Fibroblast of lung (primary cell): ENCODE measurements around the gene SAP25. TPM values are rescaled to one million over a fixed set of nuclear protein-coding genes. Genes with fewer than 3 reads are reported as not detected.
"Not testable (repeated sequence)": the region's sequence is repeated elsewhere in the genome, so short reads cannot be mapped to it uniquely, and the experiment has no call there.

Experiments
- DNase-seq, 2 donors: peaks; one replicate each; pipeline versions ENCODE4 v3.0.0 to v3.0.0-alpha.2; 2010; ENCODE audit warnings: low read depth in 2 of 2
- H2AFZ ChIP-seq: 2 replicates; pipeline ENCODE4 v1.5.1; 2012; ENCODE audit warnings: low read length, control low read depth, inconsistent platforms
- H3K27ac ChIP-seq: 2 replicates; pipeline ENCODE4 v1.5.1; 2011; ENCODE audit warnings: low read length, control low read depth; ENCODE audit not compliant: insufficient read depth
- H3K27me3 ChIP-seq: 2 replicates; pipeline ENCODE4 v1.5.1; 2011; ENCODE audit warnings: mild to moderate bottlenecking, low read length; ENCODE audit not compliant: control insufficient read depth, insufficient read depth
- H3K36me3 ChIP-seq: 2 replicates; pipeline ENCODE4 v1.5.1; 2011; ENCODE audit warnings: low read length; ENCODE audit not compliant: control insufficient read depth, insufficient read depth
- H3K4me1 ChIP-seq: 2 replicates; pipeline ENCODE4 v1.5.1; 2011; ENCODE audit warnings: low read length; ENCODE audit not compliant: control insufficient read depth, insufficient read depth; ENCODE audit errors: extremely low read depth
- H3K4me2 ChIP-seq: 2 replicates; pipeline ENCODE4 v1.5.1; 2011; ENCODE audit warnings: low read length, control low read depth; ENCODE audit not compliant: insufficient read depth; ENCODE audit errors: extremely low read depth
- H3K4me3 ChIP-seq, 4 experiments: fragments of 200-600 bp in 1 of 4; sonication (generic) in 1 of 4; replicated peaks in 1 of 4; 2 replicates each; pipeline ENCODE4 v1.5.1; 2011 to 2016; ENCODE audit warnings: low read length in 4 of 4, low read depth in 3 of 4, mild to moderate bottlenecking in 3 of 4, control low read depth in 2 of 4, inconsistent platforms in 1 of 4, mixed read lengths in 1 of 4; ENCODE audit not compliant: insufficient read depth in 1 of 4; ENCODE audit errors: control extremely low read depth in 1 of 4
- H3K79me2 ChIP-seq: 2 replicates; pipeline ENCODE4 v1.5.1; 2012; ENCODE audit warnings: mild to moderate bottlenecking, low read length, inconsistent platforms; ENCODE audit not compliant: control insufficient read depth, insufficient read depth
- H3K9ac ChIP-seq: 2 replicates; pipeline ENCODE4 v1.5.1; 2011; ENCODE audit warnings: mild to moderate bottlenecking, low read length, control low read depth; ENCODE audit not compliant: insufficient read depth
- H3K9me3 ChIP-seq: 2 replicates; pipeline ENCODE4 v1.5.1; 2012; ENCODE audit warnings: low read depth, low read length; ENCODE audit not compliant: control insufficient read depth, insufficient read depth
- H4K20me1 ChIP-seq: 2 replicates; pipeline ENCODE4 v1.5.1; 2011; ENCODE audit warnings: low read length; ENCODE audit not compliant: control insufficient read depth, insufficient read depth; ENCODE audit errors: extremely low read depth
- CTCF ChIP-seq, 2 donors: IDR thresholded peaks in 1 of 2; conservative IDR thresholded peaks in 1 of 2; 1 replicate in 1 of 2; 2 replicates in 1 of 2; pipeline ENCODE4 v1.5.1; 2011 to 2012; ENCODE audit warnings: low read length in 2 of 2, control low read depth in 1 of 2, inconsistent platforms in 1 of 2, low read depth in 1 of 2, mild to moderate bottlenecking in 1 of 2
- EZH2 ChIP-seq: IDR thresholded peaks from 2 replicates; pipeline ENCODE4 v1.5.1; 2012; ENCODE audit warnings: low read length, control low read depth, mild to moderate bottlenecking; ENCODE audit errors: missing control alignments
- polyA plus RNA-seq, 2 donors: library from polyadenylated mRNA; depleted of rRNA in 1 of 2; stranded (reverse) in 1 of 2; unstranded in 1 of 2; fragments of >200 nt; gene quantifications; 2 replicates each; pipeline ENCODE4 v1.2.1, GENCODE V29; 2011 to 2012; ENCODE audit warnings: missing spikeins in 1 of 2
- total RNA-seq: library from RNA; depleted of rRNA; stranded (reverse); fragments of >200 nt; gene quantifications from 2 replicates; pipeline ENCODE4 v1.2.1, GENCODE V29; 2014

The SAP25 gene
- total and polyA plus RNA-seq, 2 donors (not counting 1 experiment from before 2014, with no cell fraction given) = 0.22 TPM; not detected in 1

- H3K4me2 ChIP-seq = no peak overlapping the region
- H3K27me3 ChIP-seq = no peaks in the 10 kb centered on the region
- H3K9ac ChIP-seq = no peak overlapping the region
- no peaks in the 10 kb centered on the region for H3K9me3 ChIP-seq
- H3K79me2 ChIP-seq = no peaks in the 10 kb centered on the region
- H3K27ac ChIP-seq = no peak overlapping the region
- no peak for DNase-seq
- no peaks in the 10 kb centered on the region for H4K20me1 ChIP-seq
- no peak for TF ChIP-seq CTCF (conservative IDR thresholded peaks at IDR 0.05 in 1 of 2, IDR thresholded peaks at IDR 0.05 in 1 of 2; ENCODE audit: low read depth in 1 of 2, low read length in 2 of 2)
- no peak for TF ChIP-seq EZH2
- H3K4me1 ChIP-seq = no peaks in the 10 kb centered on the region
- no peak overlapping the region for H3K4me3 ChIP-seq
- H2AFZ ChIP-seq = no peak overlapping the region
- peaks cover 2% of the 10 kb centered on the region for H3K36me3 ChIP-seq
Observed at GRCh38 chr7:100555701-100556100, 18.0 kb downstream of the SAP25 start.

GRCh38 chr7:100553032-100553431 is 20.7 kb downstream of the SAP25 start:
- Histone ChIP-seq H3K9ac (no peak overlapping the region), H3K4me1 (no peaks in the 10 kb centered on the region), H3K4me2 (no peak overlapping the region), H3K9me3 (no peaks in the 10 kb centered on the region), H4K20me1 (no peaks in the 10 kb centered on the region), H3K79me2 (no peaks in the 10 kb centered on the region), H3K27me3 (no peaks in the 10 kb centered on the region), H3K4me3 (no peak overlapping the region), H3K27ac (no peak overlapping the region), H3K36me3 (peaks cover 5% of the 10 kb centered on the region), H2AFZ (no peak overlapping the region)
- TF ChIP-seq EZH2 = no peak
- no peak for TF ChIP-seq CTCF (conservative IDR thresholded peaks at IDR 0.05 in 1 of 2, IDR thresholded peaks at IDR 0.05 in 1 of 2; ENCODE audit: low read depth in 1 of 2, low read length in 2 of 2)
- DNase-seq = no peak

GRCh38 chr7:100552532-100552931 is 21.2 kb downstream of the SAP25 start:
- no peak overlapping the region for H3K27ac ChIP-seq
- no peaks in the 10 kb centered on the region for H4K20me1 ChIP-seq
- no peak overlapping the region for H3K4me2 ChIP-seq
- H3K9ac ChIP-seq = no peak overlapping the region
- no peaks in the 10 kb centered on the region for H3K9me3 ChIP-seq
- TF ChIP-seq CTCF (conservative IDR thresholded peaks at IDR 0.05 in 1 of 2, IDR thresholded peaks at IDR 0.05 in 1 of 2; ENCODE audit: low read depth in 1 of 2, low read length in 2 of 2) = no peak
- no peak for TF ChIP-seq EZH2
- H3K27me3 ChIP-seq = no peaks in the 10 kb centered on the region
- H3K4me3 ChIP-seq = no peak overlapping the region
- H3K4me1 ChIP-seq = no peaks in the 10 kb centered on the region
- H3K79me2 ChIP-seq = no peaks in the 10 kb centered on the region
- no peak for DNase-seq
- H2AFZ ChIP-seq = no peak overlapping the region
- H3K36me3 ChIP-seq = peaks cover 5% of the 10 kb centered on the region

GRCh38 chr7:100548446-100548845 is 25.3 kb downstream of the SAP25 start:
- H4K20me1 ChIP-seq, H2AFZ ChIP-seq, H3K27ac ChIP-seq, H3K79me2 ChIP-seq, H3K4me3 ChIP-seq, H3K36me3 ChIP-seq, H3K27me3 ChIP-seq, H3K9ac ChIP-seq, H3K4me2 ChIP-seq, H3K9me3 ChIP-seq: not testable (repeated sequence)
- H3K4me1 ChIP-seq = peaks cover 20% of the 10 kb centered on the region
- DNase-seq = peak in 1 of 2 donors; percentile 8
